HepG2 (cell line): Measurements from ENCODE around the gene ZNF324B. TPM values are rescaled to one million over a fixed set of nuclear protein-coding genes. Genes with fewer than 3 reads are reported as not detected.

Experiments
- ATAC-seq: fragments of 200-7000 bp; cut with Tn5 transposase; 3 replicates; pipeline ENCODE4 v1.9.1; 2020; ENCODE audit warnings: mild to moderate bottlenecking, moderate library complexity
- BruUV-seq: library from RNA; stranded (reverse); fragments of 400-500 nt; replicated peaks from 2 replicates; lab custom pipeline; 2021; lab: Mats Ljungman, UMichigan
- CTCF ChIA-PET: fragments of 300-600 bp; formaldehyde crosslinking; extraction: SDS; loops from one replicate; lab custom pipeline; 2021; ENCODE audit warnings: low total read pairs, inconsistent platforms, low intra/inter-chr PET ratio; lab: Yijun Ruan, JAX
- POLR2A ChIA-PET: fragments of 350-600 bp; sonication (Branson Sonifier 250); formaldehyde crosslinking; loops from one replicate; lab custom pipeline; 2020; ENCODE audit warnings: antibody characterized with exemption, inconsistent platforms; lab: Yijun Ruan, JAX
- DNase-seq: peaks from one replicate; pipeline ENCODE4 v3.0.0-alpha.2; 2015; ENCODE audit warnings: low spot score
- FAIRE-seq: peaks from 3 replicates; lab custom pipeline; 2011; peaks lifted over from hg19 to GRCh38; lab: Jason Lieb, UNC
- H2AFZ ChIP-seq: one replicate; pipeline ENCODE4 v1.6.1; 2011; ENCODE audit warnings: low read length, inconsistent platforms
- H3K27ac ChIP-seq: fragments of 300-600 bp; 3 replicates; pipeline ENCODE4 v1.8.0; 2011; ENCODE audit warnings: mixed run types, mild to moderate bottlenecking, mixed read lengths, low read length, inconsistent platforms; ENCODE audit not compliant: insufficient read depth; ENCODE audit errors: extremely low read length
- H3K27me3 ChIP-seq, 2 experiments: fragments of 200-600 bp in 1 of 2; 2 replicates in 1 of 2; 3 replicates in 1 of 2; pipeline versions ENCODE4 v1.6.0 to v1.8.0; 2011; ENCODE audit warnings: low read length in 2 of 2, mild to moderate bottlenecking in 2 of 2, moderate library complexity in 2 of 2, inconsistent platforms in 1 of 2; ENCODE audit not compliant: insufficient read depth in 2 of 2, control insufficient read depth in 1 of 2
- H3K36me3 ChIP-seq, 2 experiments: fragments of 200-600 bp in 1 of 2; replicated peaks in 1 of 2; 2 replicates in 1 of 2; 3 replicates in 1 of 2; pipeline versions ENCODE4 v1.5.1 to v1.8.0; 2011; ENCODE audit warnings: low read length in 2 of 2, inconsistent platforms in 1 of 2; ENCODE audit not compliant: insufficient read depth in 2 of 2, control insufficient read depth in 1 of 2
- H3K4me1 ChIP-seq: 2 replicates; pipeline ENCODE4 v1.5.1; 2012; ENCODE audit warnings: low read length, inconsistent platforms; ENCODE audit not compliant: insufficient read depth
- H3K4me2 ChIP-seq: 2 replicates; pipeline ENCODE4 v1.6.0; 2011; ENCODE audit warnings: low read depth, low read length, inconsistent platforms
- H3K4me3 ChIP-seq, 3 experiments: fragments of 200-600 bp in 1 of 3; sonication (generic), shearing (Covaris generic) in 1 of 3; replicated peaks in 1 of 3; 2 replicates each; pipeline ENCODE4 v1.5.1; 2011 to 2016; ENCODE audit warnings: low read length in 3 of 3, inconsistent platforms in 2 of 3, low read depth in 2 of 3, mild to moderate bottlenecking in 2 of 3, control low read depth in 1 of 3, mixed read lengths in 1 of 3; ENCODE audit not compliant: insufficient read depth in 1 of 3
- H3K79me2 ChIP-seq: one replicate; pipeline ENCODE4 v1.6.1; 2011; ENCODE audit warnings: low read length, inconsistent platforms; ENCODE audit not compliant: insufficient read depth
- H3K9ac ChIP-seq: 2 replicates; pipeline ENCODE4 v1.6.0; 2011; ENCODE audit warnings: mild to moderate bottlenecking, low read depth, low read length, inconsistent platforms; ENCODE audit not compliant: insufficient read depth
- H3K9me3 ChIP-seq: 2 replicates; pipeline ENCODE4 v1.5.1; 2012; ENCODE audit warnings: mild to moderate bottlenecking, low read length
- H4K20me1 ChIP-seq: 2 replicates; pipeline ENCODE4 v1.6.0; 2011; ENCODE audit warnings: inconsistent platforms, mild to moderate bottlenecking, low read length, moderate library complexity; ENCODE audit not compliant: insufficient read depth
- BCLAF1 ChIP-seq: fragments of 450-650 bp; IDR thresholded peaks from 2 replicates; pipeline ENCODE4 v1.6.1; 2017; ENCODE audit warnings: mild to moderate bottlenecking
- DR1 ChIP-seq: sonication (generic); formaldehyde crosslinking; IDR thresholded peaks from 2 replicates; pipeline ENCODE4 v1.8.0; 2021; ENCODE audit warnings: mild to moderate bottlenecking, missing genetic modification reagents, inconsistent platforms
- ETV5 ChIP-seq: IDR thresholded peaks from 2 replicates; pipeline ENCODE4 v1.6.1; 2018; ENCODE audit warnings: missing biosample characterization, missing genetic modification reagents, inconsistent platforms, borderline replicate concordance
- FOSL1 ChIP-seq: sonication (generic); formaldehyde crosslinking; IDR thresholded peaks from 2 replicates; pipeline ENCODE4 v1.9.0; 2021; ENCODE audit warnings: missing genetic modification reagents, borderline replicate concordance
- FOXC1 ChIP-seq: sonication (generic); formaldehyde crosslinking; IDR thresholded peaks from 2 replicates; pipeline ENCODE4 v1.8.0; 2022; ENCODE audit warnings: mild to moderate bottlenecking, missing genetic modification reagents, borderline replicate concordance
- FUBP1 ChIP-seq: sonication (generic); formaldehyde crosslinking; IDR thresholded peaks from 2 replicates; pipeline ENCODE4 v1.5.1; 2020; ENCODE audit warnings: missing genetic modification reagents, mild to moderate bottlenecking, borderline replicate concordance
- HNRNPL ChIP-seq: fragments of 200-400 bp; formaldehyde crosslinking; IDR thresholded peaks from 2 replicates; pipeline ENCODE4 v1.6.1; 2017; ENCODE audit warnings: mild to moderate bottlenecking, low read depth, low read length
- MBNL3 ChIP-seq: fragments of 250-450 bp; sonication (Bioruptor Pico); conservative IDR thresholded peaks from 2 replicates; pipeline ENCODE4 v1.8.0; 2022; ENCODE audit warnings: mild to moderate bottlenecking, inconsistent platforms
- SMARCC2 ChIP-seq: fragments of 450-650 bp; IDR thresholded peaks from 2 replicates; pipeline ENCODE4 v1.6.1; 2017; ENCODE audit warnings: antibody characterized with exemption, mild to moderate bottlenecking
- SMARCE1 ChIP-seq: fragments of 450-650 bp; IDR thresholded peaks from 2 replicates; pipeline ENCODE4 v1.6.1; 2017; ENCODE audit warnings: borderline replicate concordance
- TRIM24 ChIP-seq: sonication (generic); formaldehyde crosslinking; IDR thresholded peaks from 2 replicates; pipeline ENCODE4 v1.8.0; 2022; ENCODE audit warnings: mild to moderate bottlenecking, missing genetic modification reagents
- ZNF136 ChIP-seq: sonication (generic); formaldehyde crosslinking; IDR thresholded peaks from 2 replicates; pipeline ENCODE4 v1.8.1; 2022; ENCODE audit warnings: low read depth, mild to moderate bottlenecking, moderate library complexity, missing genetic modification reagents
- ZNF18 ChIP-seq: sonication (generic); formaldehyde crosslinking; IDR thresholded peaks from 2 replicates; pipeline ENCODE4 v1.8.0; 2022; ENCODE audit warnings: mild to moderate bottlenecking, missing genetic modification reagents; ENCODE audit not compliant: insufficient replicate concordance
- WGBS: methylation state at CpG from one replicate; pipeline ENCODE4 v1.1.6; 2017; ENCODE audit warnings: low lambda C conversion rate; 5-methylcytosine and 5-hydroxymethylcytosine counted together
- in situ Hi-C: cut with HindIII; loops from 2 replicates; pipeline ENCODE4 v1.10.0; 2017; ENCODE audit warnings: low pct_unique_long_range_greater_than_20kb; ENCODE audit not compliant: extremely low pct_ligation_motif_present
- intact Hi-C: fragments of 100-400 bp; cut with micrococcal nuclease; formaldehyde crosslinking; loops from one replicate; pipeline ENCODE4 v1.10.0; 2022; ENCODE audit not compliant: unreplicated experiment
- polyA plus RNA-seq, 8 experiments: library from polyadenylated mRNA; depleted of rRNA in 3 of 8; stranded (reverse) in 7 of 8; unstranded in 1 of 8; fragments of >200 nt; fragmentation: Illumina TruSeq in 4 of 8; extraction: Trizol in 4 of 8; gene quantifications; 2 replicates each; pipeline versions ENCODE4 v1.2.1 to v1.2.3, GENCODE V29; 2011 to 2016; ENCODE audit warnings: low read depth in 4 of 8, missing spikeins in 1 of 8, mixed read lengths in 1 of 8; ENCODE audit not compliant: insufficient read depth in 1 of 8
- total RNA-seq, 5 experiments: library from RNA; depleted of rRNA; stranded (reverse); fragments of >200 nt; fragmentation: Illumina TruSeq; extraction: Trizol; gene quantifications; 2 replicates each; pipeline ENCODE4 v1.2.3, GENCODE V29; 2016; ENCODE audit warnings: low read depth in 1 of 5

The ZNF324B gene
- total and polyA plus RNA-seq, 2 of the 13 experiments (the other 11 are each of a cell fraction or from before 2014, with no cell fraction given) = 0.53 to 3.0 TPM

GRCh38 chr19:58408152-58409009, 43.0 kb upstream of the ZNF324B start, which contains the start of gene ZNF584 (continued):
- TF ChIP-seq SMARCE1 (no peak), SMARCC2 (no peak)

GRCh38 chr19:58409010-58409790, 42.2 kb upstream of the ZNF324B start:
- peak overlapping the region; percentile 12 for H3K27ac ChIP-seq
- intact Hi-C loops = loop anchor here (5.0 kb wide), 3 partner anchors 43 to 82 kb away; partner anchors contain the start of genes ZNF324, ZNF324B and ZSCAN22
- peak overlapping the region; percentile 46 for H2AFZ ChIP-seq
- no TSS peak for BruUV-seq
- FAIRE-seq (peak; percentile 43), DNase-seq (no peak), ATAC-seq (peak; percentile 63)
- H3K79me2 ChIP-seq = peaks cover 21% of the 10 kb centered on the region
- POLR2A ChIA-PET = interaction anchor here (0.5 to 1.6 kb wide), 23 partner anchors 10 to 226 kb away, joined by 3 to 16 read pairs (median 4); partner anchors contain the start of genes RPS5, ZNF274, ZNF324B and ZNF497
- peaks cover 23% of the 10 kb centered on the region for H3K4me1 ChIP-seq
- H3K4me3 ChIP-seq = peak overlapping the region; percentile 89 to 98 (median 95)
- CTCF ChIA-PET = no interaction called here
- in situ Hi-C loops = no loop called here
- no peaks in the 10 kb centered on the region for H3K36me3 ChIP-seq
- H3K27me3 ChIP-seq = no peaks in the 10 kb centered on the region; a peak in 1 of 5 replicates
- H3K4me2 ChIP-seq = peak overlapping the region; percentile 86
- no peaks in the 10 kb centered on the region for H4K20me1 ChIP-seq
- peak overlapping the region; percentile 89 for H3K9ac ChIP-seq
- 3% methylated on average over 17 of the region's 34 CpGs for WGBS
- no peaks in the 10 kb centered on the region for H3K9me3 ChIP-seq
- TF ChIP-seq FOXC1 (0 out of 2 replicates have a peak, but pooled peaks have one; percentile 23), FOSL1 (no peak), DR1 (CRISPR knock-in tag) (peak; percentile 12; the same call in 1 of the 2 replicates), ZNF136 (CRISPR knock-in tag) (no peak), BCLAF1 (no peak), HNRNPL (0 out of 2 replicates have a peak, but pooled peaks have one; percentile 50), MBNL3 (CRISPR knock-in tag) (no peak), ETV5 (CRISPR knock-in tag) (no peak), ZNF18 (CRISPR knock-in tag) (no peak), TRIM24 (no peak), FUBP1 (CRISPR knock-in tag) (no peak)
